SH-SY5Y (cell line): ENCODE results near the gene EMD.

Experiments used
- GATA2 ChIP-seq: IDR thresholded peaks from 2 replicates; pipeline ENCODE4 v1.6.1; 2011; ENCODE audit warnings: mild to moderate bottlenecking, low read depth, low read length
- GATA3 ChIP-seq: IDR thresholded peaks from 2 replicates; pipeline ENCODE4 v1.6.1; 2011; ENCODE audit warnings: low read depth, mild to moderate bottlenecking, low read length, moderate library complexity

DNA sequence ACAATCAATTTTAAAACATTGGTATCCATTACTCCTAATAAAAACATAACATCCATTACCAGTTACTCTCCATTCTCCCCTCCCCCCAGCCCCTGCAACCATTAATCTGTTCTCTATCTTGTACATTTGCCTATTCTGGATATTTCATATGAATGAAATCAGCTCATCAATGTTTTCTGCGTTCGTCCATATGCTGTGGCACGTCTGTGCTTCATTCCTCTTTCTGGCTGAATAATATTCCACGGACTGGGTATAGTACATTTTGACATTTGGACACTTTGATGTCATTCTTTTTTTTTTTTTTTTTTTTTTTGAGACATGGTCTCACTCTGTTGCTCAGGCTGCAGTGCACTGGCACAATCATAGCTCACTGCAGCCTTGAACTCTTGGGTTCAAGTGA lies 24.8 kb downstream of the EMD start:
- TF ChIP-seq GATA2 (no peak), GATA3 (no peak)
